Lower leg skin (tissue), 4 donors: ENCODE data around the gene LOXL4. TPM values are rescaled to one million over a fixed set of nuclear protein-coding genes. Genes with fewer than 3 reads are reported as not detected.

Source experiments
- DNase-seq, 2 donors: peaks; one replicate each; pipeline ENCODE4 v3.0.0-alpha.2; 2019; ENCODE audit warnings: low spot score in 2 of 2
- H3K4me3 ChIP-seq: fragments of 200-600 bp; sonication (generic); 2 replicates; pipeline ENCODE4 v1.5.1; 2017; ENCODE audit warnings: mild to moderate bottlenecking, low read depth; ENCODE audit not compliant: poor library complexity, severe bottlenecking
- POLR2A ChIP-seq, 2 donors: fragments of 450-650 bp; IDR thresholded peaks; one replicate each; pipeline ENCODE4 v1.6.1; 2016 to 2017; ENCODE audit warnings: antibody characterized with exemption in 2 of 2, mild to moderate bottlenecking in 1 of 2, moderate library complexity in 1 of 2
- WGBS, 2 donors: methylation state at CpG; one replicate each; pipeline ENCODE4 v1.1.5; 2018; 5-methylcytosine and 5-hydroxymethylcytosine counted together
- intact Hi-C: fragments of 100-400 bp; cut with DNase I; formaldehyde crosslinking; loops from one replicate; pipeline ENCODE4 v1.15.0; 2023; ENCODE audit warnings: low total_unique reads
- total RNA-seq, 4 donors: library from RNA; depleted of rRNA; stranded (reverse); fragments of >200 nt; gene quantifications; one replicate each; pipeline ENCODE4 v1.1.0, GENCODE V29; 2016
- TF ChIP-seq, protein P1 (sequence below), 3 donors: fragments of 450-650 bp; IDR thresholded peaks; one replicate each; pipeline ENCODE4 v1.5.1; 2016; ENCODE audit warnings: antibody characterized with exemption in 3 of 3, mild to moderate bottlenecking in 3 of 3, moderate library complexity in 2 of 3

Gene LOXL4
- total RNA-seq, 4 donors from 2014 or later, result 1.7 to 4.0 (median 2.3) TPM

DNA sequence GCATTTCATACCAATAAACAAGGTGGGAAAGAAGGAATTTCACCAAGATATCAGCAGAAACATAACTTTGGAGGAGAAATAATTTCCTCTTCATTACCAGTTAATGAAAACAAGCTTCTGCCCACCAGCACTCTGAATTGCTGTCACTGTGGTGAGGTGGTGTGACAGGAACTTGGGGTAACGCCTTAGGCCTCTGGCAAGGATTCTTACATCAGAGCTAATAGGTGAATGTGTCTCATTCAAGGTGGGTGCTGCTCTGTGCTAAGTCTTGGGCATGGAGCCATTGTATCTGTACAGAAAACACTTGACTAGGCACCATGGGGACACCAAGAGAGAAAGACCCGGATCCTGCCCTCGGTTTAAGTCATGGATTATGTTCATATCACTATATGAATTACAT lies 8.3 kb upstream of the LOXL4 start:
- WGBS, 2 donors, result 81 to 88% methylated on average over 3 of the region's 3 CpGs
- intact Hi-C loops, result no loop called here
- no peak for TF ChIP-seq POLR2A (IDR thresholded peaks at IDR 0.05)
- TF ChIP-seq, protein P1, sequence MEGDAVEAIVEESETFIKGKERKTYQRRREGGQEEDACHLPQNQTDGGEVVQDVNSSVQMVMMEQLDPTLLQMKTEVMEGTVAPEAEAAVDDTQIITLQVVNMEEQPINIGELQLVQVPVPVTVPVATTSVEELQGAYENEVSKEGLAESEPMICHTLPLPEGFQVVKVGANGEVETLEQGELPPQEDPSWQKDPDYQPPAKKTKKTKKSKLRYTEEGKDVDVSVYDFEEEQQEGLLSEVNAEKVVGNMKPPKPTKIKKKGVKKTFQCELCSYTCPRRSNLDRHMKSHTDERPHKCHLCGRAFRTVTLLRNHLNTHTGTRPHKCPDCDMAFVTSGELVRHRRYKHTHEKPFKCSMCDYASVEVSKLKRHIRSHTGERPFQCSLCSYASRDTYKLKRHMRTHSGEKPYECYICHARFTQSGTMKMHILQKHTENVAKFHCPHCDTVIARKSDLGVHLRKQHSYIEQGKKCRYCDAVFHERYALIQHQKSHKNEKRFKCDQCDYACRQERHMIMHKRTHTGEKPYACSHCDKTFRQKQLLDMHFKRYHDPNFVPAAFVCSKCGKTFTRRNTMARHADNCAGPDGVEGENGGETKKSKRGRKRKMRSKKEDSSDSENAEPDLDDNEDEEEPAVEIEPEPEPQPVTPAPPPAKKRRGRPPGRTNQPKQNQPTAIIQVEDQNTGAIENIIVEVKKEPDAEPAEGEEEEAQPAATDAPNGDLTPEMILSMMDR (IDR thresholded peaks at IDR 0.05), result no peak
- DNase-seq, result peak in 1 of 2 donors; percentile 63
- H3K4me3 ChIP-seq, result no peak overlapping the region

DNA sequence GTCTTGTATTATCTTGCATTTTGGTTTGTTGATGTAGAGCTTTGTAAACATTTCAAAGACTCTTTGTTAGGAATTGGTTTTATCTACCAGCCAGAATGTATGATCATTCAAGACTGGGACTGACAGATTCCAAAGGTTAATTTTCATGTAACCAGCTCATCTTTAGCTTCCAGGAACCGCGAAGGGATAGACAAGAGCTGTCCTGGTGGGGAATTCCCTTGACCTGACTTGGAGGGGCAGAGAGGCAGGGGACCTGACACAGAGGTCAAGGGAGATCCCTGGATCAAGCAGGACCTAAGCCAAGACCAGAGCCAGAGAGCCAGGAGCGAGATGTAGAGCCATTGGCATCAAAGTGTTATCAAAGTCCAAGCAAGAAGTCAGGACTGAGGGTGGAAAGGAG lies 6.6 kb upstream of the LOXL4 start:
- 90 to 91% methylated on average over 3 of the region's 3 CpGs for WGBS, 2 donors
- H3K4me3 ChIP-seq, result no peak overlapping the region
- no peak for TF ChIP-seq POLR2A (IDR thresholded peaks at IDR 0.05)
- TF ChIP-seq, protein P1 (IDR thresholded peaks at IDR 0.05), result no peak
- intact Hi-C loops, result no loop called here
- DNase-seq, result no peak

DNA sequence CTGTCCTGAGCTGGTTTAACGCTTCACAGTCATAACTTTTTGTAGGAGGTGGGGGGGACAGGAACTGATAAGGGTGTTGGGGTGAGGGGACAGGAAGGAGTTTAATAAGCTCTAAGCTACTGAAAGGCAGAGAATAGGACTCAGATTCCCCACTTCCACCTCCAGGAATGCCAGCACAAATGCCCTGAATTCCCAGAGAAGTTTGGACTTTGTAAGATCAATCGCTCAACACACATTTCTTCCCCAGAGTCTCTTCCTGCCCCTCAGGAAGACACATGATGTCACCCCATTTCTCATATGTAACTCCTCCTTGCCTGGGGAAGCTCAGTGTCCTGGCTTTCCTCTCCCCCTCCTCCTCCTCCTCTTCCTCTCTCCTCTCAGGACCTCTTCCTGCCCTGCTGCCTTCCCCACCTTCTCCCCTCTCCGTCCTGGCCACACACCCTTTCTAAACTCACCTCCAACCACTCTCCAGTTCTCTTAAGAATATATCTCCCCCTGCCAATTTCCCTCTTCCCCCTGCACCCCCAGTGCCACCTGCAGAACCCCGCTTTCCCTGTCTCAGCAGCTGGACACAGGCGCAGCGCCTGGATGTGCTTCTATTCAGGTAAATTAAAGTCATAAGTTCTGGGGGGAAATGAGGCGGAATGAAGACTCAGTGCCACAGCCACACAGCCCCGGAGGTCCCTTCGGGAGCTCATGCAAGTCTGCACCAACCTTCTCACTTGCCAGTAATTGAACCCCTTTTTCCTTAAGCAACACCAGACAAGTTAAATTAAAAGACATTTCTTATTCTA lies 5.3 kb upstream of the LOXL4 start:
- intact Hi-C loops, result no loop called here
- TF ChIP-seq, protein P1 (IDR thresholded peaks at IDR 0.05), result no peak
- no peak for TF ChIP-seq POLR2A (IDR thresholded peaks at IDR 0.05)
- 80 to 86% methylated on average over 9 of the region's 9 CpGs for WGBS, 2 donors
- H3K4me3 ChIP-seq, result no peak overlapping the region
- peak in 1 of 2 donors; percentile 40 for DNase-seq

DNA sequence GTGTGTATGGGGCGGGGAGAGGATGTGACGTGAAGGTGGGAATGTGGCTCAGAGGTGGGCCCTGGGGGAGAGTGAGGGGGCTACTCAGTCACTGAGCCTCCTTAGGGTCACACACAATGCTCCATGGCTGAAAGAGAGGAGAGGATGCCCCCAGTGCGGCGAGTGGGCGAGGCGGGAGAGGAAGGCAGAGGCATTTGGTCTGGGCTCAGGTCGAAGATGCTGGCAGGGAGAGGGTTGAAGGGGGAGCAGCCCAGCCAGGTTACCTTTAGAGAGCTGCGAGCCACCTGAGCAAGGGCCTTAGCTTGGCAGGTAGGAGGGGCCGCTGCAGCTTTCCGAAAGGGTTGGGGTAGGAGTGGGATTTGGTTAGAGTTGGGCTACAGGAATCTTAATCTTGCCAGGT lies 4.7 kb upstream of the LOXL4 start:
- WGBS, 2 donors, result 78 to 88% methylated on average over 10 of the region's 10 CpGs
- no peak for TF ChIP-seq POLR2A (IDR thresholded peaks at IDR 0.05)
- TF ChIP-seq, protein P1 (IDR thresholded peaks at IDR 0.05), result no peak

DNA sequence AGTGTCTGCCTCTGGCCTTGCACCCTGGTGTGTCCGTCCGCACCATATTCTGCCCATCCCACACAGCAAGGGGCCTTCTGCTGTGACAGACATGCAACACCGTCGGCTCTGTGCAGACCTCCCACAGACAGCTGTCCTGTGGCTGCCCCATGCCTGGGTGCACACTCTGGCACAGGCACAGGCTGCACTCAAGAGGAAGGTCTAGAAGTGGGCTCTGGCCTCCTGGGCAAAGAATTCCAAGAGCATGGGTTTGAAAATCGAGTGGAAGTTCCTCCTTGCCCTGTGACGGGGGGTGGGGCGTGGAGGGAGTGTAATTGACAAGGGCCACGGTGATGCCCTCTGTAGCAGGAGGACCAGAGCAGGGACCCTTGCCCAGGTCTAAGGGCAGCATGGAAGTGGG lies 4.3 kb upstream of the LOXL4 start:
- peak in 1 of 2 donors; percentile 75 for DNase-seq
- WGBS, 2 donors, result 72 to 85% methylated on average over 7 to 8 of the region's 8 CpGs
- no peak for TF ChIP-seq POLR2A (IDR thresholded peaks at IDR 0.05)
- TF ChIP-seq, protein P1 (IDR thresholded peaks at IDR 0.05), result no peak
- intact Hi-C loops, result no loop called here
- H3K4me3 ChIP-seq, result no peak overlapping the region

More for the DNA sequence above, 4.7 kb upstream of the LOXL4 start:
- no peak overlapping the region for H3K4me3 ChIP-seq
- DNase-seq, result peak in 1 of 2 donors; percentile 52
- intact Hi-C loops, result no loop called here
